Measurements from ENCODE around the gene PDZRN3.
"Not testable (repeated sequence)": the region's sequence is repeated elsewhere in the genome, so short reads cannot be mapped to it uniquely, and the experiment has no call there.

The PDZRN3 gene

DNA sequence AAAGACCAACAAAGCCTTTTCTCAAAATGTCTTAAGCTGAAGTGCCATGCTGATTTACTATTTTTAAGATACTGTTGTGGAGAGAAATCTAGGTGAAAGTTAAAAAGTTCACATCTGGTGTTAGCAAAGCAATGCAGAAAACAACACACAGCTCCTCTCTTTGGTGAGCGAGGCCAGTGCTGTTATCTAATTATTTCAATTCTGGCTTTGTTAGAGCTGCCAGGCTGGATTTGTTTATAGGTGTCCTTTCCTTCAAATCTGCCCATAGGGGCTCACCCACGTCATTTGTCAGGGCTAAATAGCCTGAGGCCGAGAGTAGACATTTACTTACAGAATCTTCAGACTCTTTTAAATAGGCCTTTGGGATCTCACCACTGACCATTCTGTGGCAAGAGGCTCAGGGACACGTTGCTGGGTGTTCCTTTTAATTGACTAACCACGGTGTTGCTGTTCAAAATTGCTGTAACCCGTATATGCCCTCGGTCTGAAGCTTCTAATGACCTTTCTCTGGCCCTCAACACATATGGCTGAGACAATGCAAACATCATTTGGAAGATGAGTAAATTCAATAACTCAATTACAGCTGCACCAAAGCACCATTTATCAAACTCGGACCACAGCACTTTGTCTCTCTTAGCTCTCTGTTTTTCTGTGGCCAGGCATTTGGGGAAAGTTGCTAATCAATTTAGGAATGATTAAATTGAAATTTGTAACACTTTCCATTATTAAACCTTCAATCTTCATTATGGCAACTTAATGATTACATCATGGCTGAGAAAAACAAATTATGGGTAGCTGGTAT, 152.6 kb downstream of the PDZRN3 start:
- TF ChIP-seq LEF1 (IDR thresholded peaks at IDR 0.05; ENCODE audit: borderline replicate concordance): no peak
- TF ChIP-seq BHLHE40 (IDR thresholded peaks at IDR 0.05; ENCODE audit: borderline replicate concordance): no peak
- no peak for TF ChIP-seq ZNF384 (IDR thresholded peaks at IDR 0.05)
- TF ChIP-seq ELF4 (IDR thresholded peaks at IDR 0.05): no peak
- no peak for TF ChIP-seq L3MBTL2 (conservative IDR thresholded peaks at IDR 0.05)
- no peak for TF ChIP-seq HDGF (IDR thresholded peaks at IDR 0.05; ENCODE audit: borderline replicate concordance)
- no peak for TF ChIP-seq SP1 (IDR thresholded peaks at IDR 0.05)
- TF ChIP-seq SUZ12 (IDR thresholded peaks at IDR 0.05): no peak
- no peak for TF ChIP-seq NFRKB (IDR thresholded peaks at IDR 0.05)
- no peak for TF ChIP-seq ARNT (IDR thresholded peaks at IDR 0.05)
- no peak for TF ChIP-seq FOXA1 (IDR thresholded peaks at IDR 0.05)
- no peak for TF ChIP-seq FOXK2 (IDR thresholded peaks at IDR 0.05)
- no peak for TF ChIP-seq TARDBP (IDR thresholded peaks at IDR 0.05)
- TF ChIP-seq CTBP1 (IDR thresholded peaks at IDR 0.05; ENCODE audit: borderline replicate concordance): no peak
- no peak for TF ChIP-seq FOXM1 (IDR thresholded peaks at IDR 0.05; ENCODE audit: borderline replicate concordance)
- TF ChIP-seq, protein P1, sequence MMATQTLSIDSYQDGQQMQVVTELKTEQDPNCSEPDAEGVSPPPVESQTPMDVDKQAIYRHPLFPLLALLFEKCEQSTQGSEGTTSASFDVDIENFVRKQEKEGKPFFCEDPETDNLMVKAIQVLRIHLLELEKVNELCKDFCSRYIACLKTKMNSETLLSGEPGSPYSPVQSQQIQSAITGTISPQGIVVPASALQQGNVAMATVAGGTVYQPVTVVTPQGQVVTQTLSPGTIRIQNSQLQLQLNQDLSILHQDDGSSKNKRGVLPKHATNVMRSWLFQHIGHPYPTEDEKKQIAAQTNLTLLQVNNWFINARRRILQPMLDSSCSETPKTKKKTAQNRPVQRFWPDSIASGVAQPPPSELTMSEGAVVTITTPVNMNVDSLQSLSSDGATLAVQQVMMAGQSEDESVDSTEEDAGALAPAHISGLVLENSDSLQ (IDR thresholded peaks at IDR 0.05): no peak

DNA sequence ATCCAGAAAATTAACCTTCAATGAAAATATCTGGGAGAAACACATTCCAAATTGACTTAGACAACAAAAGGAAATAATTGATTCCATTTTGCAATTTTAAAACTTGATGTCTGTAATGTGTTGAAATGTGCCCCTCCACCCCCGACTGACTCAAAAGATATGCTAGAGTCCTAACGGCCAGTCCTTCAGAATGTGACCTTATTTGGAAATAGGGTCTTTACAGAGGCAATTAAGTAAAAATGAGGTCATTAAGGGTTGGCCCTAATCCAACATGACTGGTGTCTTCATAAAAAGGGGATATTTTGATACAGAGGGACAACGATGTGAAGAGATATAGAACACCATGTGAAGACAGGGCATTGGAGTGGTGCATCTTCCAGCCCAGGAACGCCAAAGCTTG, 153.9 kb downstream of the PDZRN3 start:
- CTCF ChIA-PET: no interaction called here

More for the DNA sequence above, 152.6 kb downstream of the PDZRN3 start:
- no peak for DNase-seq (ENCODE audit: extremely low spot score)
- CTCF ChIA-PET: no interaction called here
- POLR2A ChIA-PET: no interaction called here

DNA sequence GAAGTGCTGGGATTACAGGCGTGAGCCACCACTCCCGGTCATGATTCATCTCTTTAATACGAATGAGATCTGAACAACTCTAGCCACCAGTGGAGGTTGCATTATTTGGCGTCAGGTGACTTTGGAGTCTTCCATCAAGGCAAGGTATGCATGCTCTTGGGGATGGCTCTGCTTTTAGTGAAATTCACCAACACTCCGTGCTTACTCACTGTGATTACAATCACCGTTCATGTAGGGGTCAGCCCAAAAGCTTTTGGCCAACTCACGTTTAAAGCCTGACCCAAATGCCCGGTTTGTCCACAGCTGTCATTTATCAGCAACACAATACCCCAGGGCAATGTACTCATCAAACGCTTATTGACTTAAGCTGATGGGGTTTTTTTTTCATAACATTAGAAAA, 155.4 kb downstream of the PDZRN3 start:
- POLR2A ChIA-PET: interaction anchor here (1.2 kb wide), 1 partner anchor 17 kb away, joined by 3 read pairs; no protein-coding TSS in a partner anchor
- no peak for DNase-seq (ENCODE audit: extremely low spot score)
- CTCF ChIA-PET: interaction anchor here (1.1 kb wide), 1 partner anchor 24 kb away, joined by 3 read pairs; no protein-coding TSS in a partner anchor
- TF ChIP-seq SUZ12 (IDR thresholded peaks at IDR 0.05) (no peak), CTBP1 (IDR thresholded peaks at IDR 0.05; ENCODE audit: borderline replicate concordance) (no peak), FOXA1 (IDR thresholded peaks at IDR 0.05) (no peak), FOXK2 (IDR thresholded peaks at IDR 0.05) (no peak), ZNF384 (IDR thresholded peaks at IDR 0.05) (no peak)

More for the DNA sequence above, 153.9 kb downstream of the PDZRN3 start:
- TF ChIP-seq HDGF (IDR thresholded peaks at IDR 0.05; ENCODE audit: borderline replicate concordance): no peak
- TF ChIP-seq LEF1 (IDR thresholded peaks at IDR 0.05; ENCODE audit: borderline replicate concordance): no peak
- no peak for TF ChIP-seq CTBP1 (IDR thresholded peaks at IDR 0.05; ENCODE audit: borderline replicate concordance)
- TF ChIP-seq L3MBTL2 (conservative IDR thresholded peaks at IDR 0.05): no peak
- no peak for TF ChIP-seq BHLHE40 (IDR thresholded peaks at IDR 0.05; ENCODE audit: borderline replicate concordance)
- no peak for TF ChIP-seq NFRKB (IDR thresholded peaks at IDR 0.05)
- no peak for DNase-seq (ENCODE audit: extremely low spot score)
- POLR2A ChIA-PET: no interaction called here

DNA sequence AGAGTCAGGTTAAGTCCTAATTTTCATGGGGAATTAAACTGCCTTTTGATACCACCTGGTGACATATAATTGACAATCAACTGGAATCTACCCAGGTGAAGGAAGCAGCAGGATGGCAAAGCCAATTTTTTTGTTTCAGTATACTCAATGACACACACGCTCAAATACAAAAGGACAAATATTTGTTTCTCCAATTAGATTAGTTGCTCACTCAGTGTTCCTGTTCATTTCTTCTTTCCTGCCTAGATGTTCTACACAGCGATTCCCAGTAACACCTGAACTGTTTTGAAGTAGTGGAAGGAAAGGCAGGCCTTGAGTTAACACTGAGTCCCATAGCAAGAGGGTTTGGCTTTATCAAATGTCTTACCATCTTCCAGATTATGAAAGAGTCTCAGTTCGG, 157.5 kb downstream of the PDZRN3 start:
- DNase-seq (ENCODE audit: extremely low spot score): no peak
- ChIA-PET POLR2A (no interaction called here), CTCF (no interaction called here)

DNA sequence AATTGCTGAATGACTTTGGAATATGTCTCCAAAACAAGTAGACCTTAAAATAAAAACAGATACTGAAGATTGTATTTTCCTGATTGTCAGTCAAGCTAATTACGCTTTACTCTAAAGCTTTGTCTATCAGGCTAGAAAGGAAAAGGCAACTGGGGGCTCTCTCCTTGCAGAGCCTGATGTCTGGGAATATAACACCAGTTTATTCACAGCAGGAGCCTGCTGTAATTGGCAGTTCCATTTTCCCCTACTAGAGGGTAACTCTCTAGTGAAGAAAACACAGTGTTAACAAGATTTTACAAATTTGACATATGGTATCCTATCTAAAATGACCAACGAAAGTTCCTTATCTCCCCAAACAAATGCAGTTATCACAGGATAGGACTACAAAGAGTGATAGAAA, 158.8 kb downstream of the PDZRN3 start:
- DNase-seq (ENCODE audit: extremely low spot score): peak; percentile 20
- TF ChIP-seq LEF1 (IDR thresholded peaks at IDR 0.05; ENCODE audit: borderline replicate concordance): no peak
- TF ChIP-seq, protein P1 (IDR thresholded peaks at IDR 0.05): peak; percentile 25; the same call in 1 of the 2 replicates
- CTCF ChIA-PET: no interaction called here
- POLR2A ChIA-PET: no interaction called here

More for the DNA sequence above, 157.5 kb downstream of the PDZRN3 start:
- TF ChIP-seq SP1 (IDR thresholded peaks at IDR 0.05): no peak
- TF ChIP-seq, protein P1 (IDR thresholded peaks at IDR 0.05): no peak
- TF ChIP-seq FOXM1 (IDR thresholded peaks at IDR 0.05; ENCODE audit: borderline replicate concordance): no peak
- TF ChIP-seq BHLHE40 (IDR thresholded peaks at IDR 0.05; ENCODE audit: borderline replicate concordance): no peak
- no peak for TF ChIP-seq L3MBTL2 (conservative IDR thresholded peaks at IDR 0.05)
- TF ChIP-seq SUZ12 (IDR thresholded peaks at IDR 0.05): no peak
- no peak for TF ChIP-seq ELF4 (IDR thresholded peaks at IDR 0.05)
- TF ChIP-seq CTBP1 (IDR thresholded peaks at IDR 0.05; ENCODE audit: borderline replicate concordance): no peak
- TF ChIP-seq HDGF (IDR thresholded peaks at IDR 0.05; ENCODE audit: borderline replicate concordance): no peak
- TF ChIP-seq FOXK2 (IDR thresholded peaks at IDR 0.05): no peak
- TF ChIP-seq LEF1 (IDR thresholded peaks at IDR 0.05; ENCODE audit: borderline replicate concordance): no peak
- TF ChIP-seq FOXA1 (IDR thresholded peaks at IDR 0.05): no peak
- no peak for TF ChIP-seq TARDBP (IDR thresholded peaks at IDR 0.05)
- TF ChIP-seq ZNF384 (IDR thresholded peaks at IDR 0.05): no peak
- no peak for TF ChIP-seq NFRKB (IDR thresholded peaks at IDR 0.05)
- TF ChIP-seq ARNT (IDR thresholded peaks at IDR 0.05): no peak

DNA sequence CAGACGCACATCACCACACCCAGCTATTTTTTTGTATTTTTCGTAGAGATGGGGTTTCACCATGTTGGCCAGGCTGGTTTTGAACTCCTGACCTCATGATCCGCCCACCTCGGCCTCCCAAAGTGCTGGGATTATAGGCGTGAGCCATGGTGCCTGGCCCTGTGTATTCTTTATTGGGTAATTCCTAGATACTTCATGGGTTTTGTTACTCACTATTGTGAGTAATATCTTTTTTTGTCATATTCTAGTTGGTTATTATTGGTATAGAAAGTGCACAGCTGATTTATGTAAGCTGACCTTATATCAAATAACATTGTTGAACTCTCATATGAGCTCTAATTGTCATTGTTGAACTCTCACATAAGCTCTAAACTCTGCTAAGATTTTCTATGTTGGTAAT, 160.6 kb downstream of the PDZRN3 start:
- CTCF ChIA-PET; POLR2A ChIA-PET; DNase-seq (ENCODE audit: extremely low spot score): not testable (repeated sequence)

DNA sequence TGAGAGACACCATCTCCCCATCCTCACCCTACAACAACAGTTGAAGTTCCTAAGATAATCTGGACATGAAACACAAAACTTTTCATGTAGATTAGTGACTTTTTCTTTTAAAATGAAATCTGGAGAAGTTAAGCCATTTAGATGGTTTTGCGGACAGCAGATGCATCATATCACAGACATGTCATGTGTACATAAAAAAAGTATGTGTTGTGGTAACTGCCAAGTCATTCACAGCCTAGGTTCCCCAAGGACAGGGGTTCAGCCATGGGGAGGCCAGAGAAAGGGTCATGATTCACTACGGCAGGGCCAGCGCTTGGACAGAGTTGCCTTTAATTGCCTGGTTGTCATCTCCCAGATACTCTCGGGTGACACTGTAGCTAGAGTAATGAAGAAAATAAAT, 163.2 kb downstream of the PDZRN3 start:
- TF ChIP-seq SP1 (IDR thresholded peaks at IDR 0.05) (no peak), L3MBTL2 (conservative IDR thresholded peaks at IDR 0.05) (no peak), FOXM1 (IDR thresholded peaks at IDR 0.05; ENCODE audit: borderline replicate concordance) (no peak), BHLHE40 (IDR thresholded peaks at IDR 0.05; ENCODE audit: borderline replicate concordance) (no peak), NFRKB (IDR thresholded peaks at IDR 0.05) (no peak), ELF4 (IDR thresholded peaks at IDR 0.05) (no peak), FOXK2 (IDR thresholded peaks at IDR 0.05) (no peak), LEF1 (IDR thresholded peaks at IDR 0.05; ENCODE audit: borderline replicate concordance) (no peak), CTBP1 (IDR thresholded peaks at IDR 0.05; ENCODE audit: borderline replicate concordance) (no peak), ARNT (IDR thresholded peaks at IDR 0.05) (no peak)
- ChIA-PET POLR2A (no interaction called here), CTCF (no interaction called here)
- DNase-seq (ENCODE audit: extremely low spot score): no peak
